GDM1 (cell line): ENCODE results near the gene KCNV2.

Experiments used
- DNase-seq: peaks from one replicate; lab custom pipeline; 2025; lab: John Stamatoyannopoulos, UW

The KCNV2 gene

GRCh38 chr9:2758898-2759510 lies 41.7 kb downstream of the KCNV2 start:
- DNase-seq = no peak

- DNase-seq = no peak
Observed at GRCh38 chr9:2761424-2761823, 44.1 kb downstream of the KCNV2 start.

GRCh38 chr9:2764353-2764752 lies 47.0 kb downstream of the KCNV2 start:
- DNase-seq = peak; percentile 52

GRCh38 chr9:2765250-2765880 lies 48.1 kb downstream of the KCNV2 start:
- peak; percentile 34 for DNase-seq

- DNase-seq = no peak
Observed at GRCh38 chr9:2767800-2768677, 50.7 kb downstream of the KCNV2 start.

GRCh38 chr9:2771087-2771486 lies 53.8 kb downstream of the KCNV2 start:
- no peak for DNase-seq

- DNase-seq = no peak
Observed at GRCh38 chr9:2771661-2772060, 54.4 kb downstream of the KCNV2 start.

- DNase-seq = no peak
Observed at GRCh38 chr9:2777454-2777853, 60.1 kb downstream of the KCNV2 start.

GRCh38 chr9:2778816-2779215 lies 61.5 kb downstream of the KCNV2 start:
- DNase-seq = no peak
